ENCODE measurements around the gene EIF3D. TPM values are rescaled to one million over a fixed set of nuclear protein-coding genes. Genes with fewer than 3 reads are reported as not detected.

EIF3D gene
- total and polyA plus RNA-seq, 2 of the 13 experiments (the other 11 are each of a cell fraction or from before 2014, with no cell fraction given): 118 to 274 TPM

DNA sequence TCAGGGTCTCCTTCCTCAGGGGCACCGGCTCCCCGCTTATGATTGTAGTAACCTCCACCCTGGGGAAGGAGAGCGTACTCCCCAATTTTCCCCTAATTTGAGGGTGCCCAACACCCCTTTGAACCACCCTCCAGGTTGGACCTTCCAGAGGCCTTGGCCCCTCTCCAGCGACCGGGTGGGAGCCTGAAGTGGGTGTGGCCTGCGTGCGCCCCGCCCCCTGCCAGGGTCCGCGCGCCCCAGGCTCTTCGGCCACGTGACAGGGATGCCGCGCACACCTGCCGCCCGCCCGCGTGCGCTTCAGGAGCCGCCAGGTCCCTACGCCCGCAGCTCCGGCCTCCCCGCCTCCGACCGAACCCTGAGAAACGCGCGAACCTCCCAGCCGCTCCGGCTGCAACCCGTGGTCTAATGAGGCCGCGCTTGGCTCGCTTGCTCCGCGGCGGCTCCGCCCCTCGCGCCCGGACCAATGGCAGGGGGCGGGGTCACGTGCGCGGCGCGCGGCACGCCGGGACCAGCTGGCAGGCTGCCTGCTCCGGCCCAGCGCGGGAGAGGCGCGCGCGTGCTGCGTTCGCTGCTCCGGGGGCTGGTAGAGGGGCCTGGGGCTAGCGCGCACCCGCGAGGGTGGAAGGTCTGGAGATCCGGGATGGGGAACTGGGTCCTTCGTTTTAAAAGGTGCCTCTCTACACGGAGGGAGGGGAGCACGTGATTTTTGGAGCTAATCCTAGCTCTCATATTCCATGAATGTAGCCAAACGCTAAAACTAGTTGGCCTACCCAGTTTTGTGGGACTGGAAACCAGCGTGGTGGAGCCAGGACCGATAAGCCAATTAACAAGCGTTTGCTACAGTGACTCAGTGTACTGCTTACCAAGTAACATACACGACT lies 22.1 kb downstream of the EIF3D start, which contains the start of gene FOXRED2 (continued):
- TF ChIP-seq FOXA1 (IDR thresholded peaks at IDR 0.05) (no peak), FOXA1 (CRISPR knock-in tag; IDR thresholded peaks at IDR 0.05) (no peak), SIX1 (CRISPR knock-in tag; IDR thresholded peaks at IDR 0.05; ENCODE audit: borderline replicate concordance) (no peak), ONECUT2 (CRISPR knock-in tag; IDR thresholded peaks at IDR 0.05) (peak; percentile 31; the same call in 1 of the 2 replicates), ZC3H13 (CRISPR knock-in tag; IDR thresholded peaks at IDR 0.05) (0 out of 2 replicates have a peak, but pooled peaks have one; percentile 76), HMG20B (CRISPR knock-in tag; conservative IDR thresholded peaks at IDR 0.05) (no peak), HNRNPH1 (optimal IDR thresholded peaks at IDR 0.05; ENCODE audit: low read depth, low read length) (no peak), ELF1 (CRISPR knock-in tag; IDR thresholded peaks at IDR 0.05) (no peak), HHEX (CRISPR knock-in tag; IDR thresholded peaks at IDR 0.05) (no peak), FOXA3 (CRISPR knock-in tag; IDR thresholded peaks at IDR 0.05) (peak; percentile 57)
- TF ChIP-seq, protein P1, sequence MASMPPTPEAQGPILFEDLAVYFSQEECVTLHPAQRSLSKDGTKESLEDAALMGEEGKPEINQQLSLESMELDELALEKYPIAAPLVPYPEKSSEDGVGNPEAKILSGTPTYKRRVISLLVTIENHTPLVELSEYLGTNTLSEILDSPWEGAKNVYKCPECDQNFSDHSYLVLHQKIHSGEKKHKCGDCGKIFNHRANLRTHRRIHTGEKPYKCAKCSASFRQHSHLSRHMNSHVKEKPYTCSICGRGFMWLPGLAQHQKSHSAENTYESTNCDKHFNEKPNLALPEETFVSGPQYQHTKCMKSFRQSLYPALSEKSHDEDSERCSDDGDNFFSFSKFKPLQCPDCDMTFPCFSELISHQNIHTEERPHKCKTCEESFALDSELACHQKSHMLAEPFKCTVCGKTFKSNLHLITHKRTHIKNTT (CRISPR knock-in tag; IDR thresholded peaks at IDR 0.05): 0 out of 2 replicates have a peak, but pooled peaks have one; percentile 17
- TF ChIP-seq, protein P2, sequence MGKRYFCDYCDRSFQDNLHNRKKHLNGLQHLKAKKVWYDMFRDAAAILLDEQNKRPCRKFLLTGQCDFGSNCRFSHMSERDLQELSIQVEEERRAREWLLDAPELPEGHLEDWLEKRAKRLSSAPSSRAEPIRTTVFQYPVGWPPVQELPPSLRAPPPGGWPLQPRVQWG (CRISPR knock-in tag; IDR thresholded peaks at IDR 0.05; ENCODE audit: borderline replicate concordance, low read depth): no peak; the same call in 1 of the 2 replicates
- TF ChIP-seq, protein P3, sequence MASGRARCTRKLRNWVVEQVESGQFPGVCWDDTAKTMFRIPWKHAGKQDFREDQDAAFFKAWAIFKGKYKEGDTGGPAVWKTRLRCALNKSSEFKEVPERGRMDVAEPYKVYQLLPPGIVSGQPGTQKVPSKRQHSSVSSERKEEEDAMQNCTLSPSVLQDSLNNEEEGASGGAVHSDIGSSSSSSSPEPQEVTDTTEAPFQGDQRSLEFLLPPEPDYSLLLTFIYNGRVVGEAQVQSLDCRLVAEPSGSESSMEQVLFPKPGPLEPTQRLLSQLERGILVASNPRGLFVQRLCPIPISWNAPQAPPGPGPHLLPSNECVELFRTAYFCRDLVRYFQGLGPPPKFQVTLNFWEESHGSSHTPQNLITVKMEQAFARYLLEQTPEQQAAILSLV (CRISPR knock-in tag; IDR thresholded peaks at IDR 0.05; ENCODE audit: borderline replicate concordance): peak; percentile 94
- TF ChIP-seq, protein P4, sequence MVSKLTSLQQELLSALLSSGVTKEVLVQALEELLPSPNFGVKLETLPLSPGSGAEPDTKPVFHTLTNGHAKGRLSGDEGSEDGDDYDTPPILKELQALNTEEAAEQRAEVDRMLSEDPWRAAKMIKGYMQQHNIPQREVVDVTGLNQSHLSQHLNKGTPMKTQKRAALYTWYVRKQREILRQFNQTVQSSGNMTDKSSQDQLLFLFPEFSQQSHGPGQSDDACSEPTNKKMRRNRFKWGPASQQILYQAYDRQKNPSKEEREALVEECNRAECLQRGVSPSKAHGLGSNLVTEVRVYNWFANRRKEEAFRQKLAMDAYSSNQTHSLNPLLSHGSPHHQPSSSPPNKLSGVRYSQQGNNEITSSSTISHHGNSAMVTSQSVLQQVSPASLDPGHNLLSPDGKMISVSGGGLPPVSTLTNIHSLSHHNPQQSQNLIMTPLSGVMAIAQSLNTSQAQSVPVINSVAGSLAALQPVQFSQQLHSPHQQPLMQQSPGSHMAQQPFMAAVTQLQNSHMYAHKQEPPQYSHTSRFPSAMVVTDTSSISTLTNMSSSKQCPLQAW (CRISPR knock-in tag; IDR thresholded peaks at IDR 0.05): no peak
- TF ChIP-seq, protein P5, sequence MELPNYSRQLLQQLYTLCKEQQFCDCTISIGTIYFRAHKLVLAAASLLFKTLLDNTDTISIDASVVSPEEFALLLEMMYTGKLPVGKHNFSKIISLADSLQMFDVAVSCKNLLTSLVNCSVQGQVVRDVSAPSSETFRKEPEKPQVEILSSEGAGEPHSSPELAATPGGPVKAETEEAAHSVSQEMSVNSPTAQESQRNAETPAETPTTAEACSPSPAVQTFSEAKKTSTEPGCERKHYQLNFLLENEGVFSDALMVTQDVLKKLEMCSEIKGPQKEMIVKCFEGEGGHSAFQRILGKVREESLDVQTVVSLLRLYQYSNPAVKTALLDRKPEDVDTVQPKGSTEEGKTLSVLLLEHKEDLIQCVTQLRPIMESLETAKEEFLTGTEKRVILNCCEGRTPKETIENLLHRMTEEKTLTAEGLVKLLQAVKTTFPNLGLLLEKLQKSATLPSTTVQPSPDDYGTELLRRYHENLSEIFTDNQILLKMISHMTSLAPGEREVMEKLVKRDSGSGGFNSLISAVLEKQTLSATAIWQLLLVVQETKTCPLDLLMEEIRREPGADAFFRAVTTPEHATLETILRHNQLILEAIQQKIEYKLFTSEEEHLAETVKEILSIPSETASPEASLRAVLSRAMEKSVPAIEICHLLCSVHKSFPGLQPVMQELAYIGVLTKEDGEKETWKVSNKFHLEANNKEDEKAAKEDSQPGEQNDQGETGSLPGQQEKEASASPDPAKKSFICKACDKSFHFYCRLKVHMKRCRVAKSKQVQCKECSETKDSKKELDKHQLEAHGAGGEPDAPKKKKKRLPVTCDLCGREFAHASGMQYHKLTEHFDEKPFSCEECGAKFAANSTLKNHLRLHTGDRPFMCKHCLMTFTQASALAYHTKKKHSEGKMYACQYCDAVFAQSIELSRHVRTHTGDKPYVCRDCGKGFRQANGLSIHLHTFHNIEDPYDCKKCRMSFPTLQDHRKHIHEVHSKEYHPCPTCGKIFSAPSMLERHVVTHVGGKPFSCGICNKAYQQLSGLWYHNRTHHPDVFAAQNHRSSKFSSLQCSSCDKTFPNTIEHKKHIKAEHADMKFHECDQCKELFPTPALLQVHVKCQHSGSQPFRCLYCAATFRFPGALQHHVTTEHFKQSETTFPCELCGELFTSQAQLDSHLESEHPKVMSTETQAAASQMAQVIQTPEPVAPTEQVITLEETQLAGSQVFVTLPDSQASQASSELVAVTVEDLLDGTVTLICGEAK (IDR thresholded peaks at IDR 0.05): no peak
- TF ChIP-seq, protein P5 (CRISPR knock-in tag; IDR thresholded peaks at IDR 0.05): peak; percentile 94
